Gastrocnemius medialis (tissue), 4 donors: Measurements from ENCODE around the gene SERPINB6. TPM values are rescaled to one million over a fixed set of nuclear protein-coding genes. Genes with fewer than 3 reads are reported as not detected.

ENCODE experiments used
- ATAC-seq, 2 donors: fragments of 150-250 bp; one replicate each; pipeline ENCODE4 v1.9.1; 2016
- DNase-seq, 2 donors: peaks; one replicate each; pipeline ENCODE4 v3.0.0-alpha.2; 2019
- H3K27ac ChIP-seq, 4 donors: fragments of 200-600 bp; sonication (generic); 1 replicate in 1 of 4; 2 replicates in 3 of 4; pipeline ENCODE4 v1.5.1; 2016 to 2018; ENCODE audit warnings: mild to moderate bottlenecking in 2 of 4, moderate library complexity in 1 of 4
- H3K27me3 ChIP-seq, 3 donors: fragments of 200-600 bp; sonication (generic) in 2 of 3; 1 replicate in 1 of 3; 2 replicates in 2 of 3; pipeline versions ENCODE4 v1.5.1 to v1.6.0; 2016 to 2019; ENCODE audit warnings: mild to moderate bottlenecking in 1 of 3, moderate library complexity in 1 of 3
- H3K36me3 ChIP-seq, 2 donors: fragments of 200-600 bp; sonication (generic) in 1 of 2; one replicate each; pipeline ENCODE4 v1.5.1; 2017 to 2018
- H3K4me1 ChIP-seq, 2 donors: fragments of 200-600 bp; sonication (generic) in 1 of 2; one replicate each; pipeline ENCODE4 v1.5.1; 2016 to 2017; ENCODE audit warnings: mild to moderate bottlenecking in 2 of 2
- H3K4me3 ChIP-seq, 4 donors: fragments of 200-600 bp; sonication (generic) in 3 of 4; 1 replicate in 1 of 4; 2 replicates in 3 of 4; pipeline ENCODE4 v1.5.1; 2016 to 2019; ENCODE audit warnings: mild to moderate bottlenecking in 2 of 4
- H3K9me3 ChIP-seq, 3 donors: fragments of 200-600 bp; sonication (generic) in 2 of 3; 1 replicate in 1 of 3; 2 replicates in 2 of 3; pipeline ENCODE4 v1.5.1; 2016 to 2019
- CTCF ChIP-seq, 5 experiments: fragments of 450-650 bp in 3 of 5; fragments of 200-600 bp in 2 of 5; sonication (generic) in 2 of 5; IDR thresholded peaks in 4 of 5; conservative IDR thresholded peaks in 1 of 5; 1 replicate in 4 of 5; 2 replicates in 1 of 5; pipeline ENCODE4 v1.5.1; 2016 to 2019; ENCODE audit warnings: antibody characterized with exemption in 5 of 5, mild to moderate bottlenecking in 3 of 5, moderate library complexity in 3 of 5
- POLR2A ChIP-seq, 2 donors: fragments of 450-650 bp; IDR thresholded peaks; one replicate each; pipeline ENCODE4 v1.6.1; 2017; ENCODE audit warnings: antibody characterized with exemption in 2 of 2, mild to moderate bottlenecking in 2 of 2, moderate library complexity in 2 of 2
- in situ Hi-C, 4 donors: fragments of 200-750 bp; cut with MboI; loops; one replicate each; pipeline versions ENCODE4 v1.15.0 to v1.8.0; 2017; ENCODE audit warnings: low sequenced_read_pairs in 4 of 4
- intact Hi-C: fragments of 100-400 bp; cut with DNase I; formaldehyde crosslinking; loops from one replicate; pipeline ENCODE4 v1.15.1; 2023; ENCODE audit warnings: low total_unique reads
- total RNA-seq, 4 donors: library from RNA; depleted of rRNA; stranded (reverse); fragments of >200 nt; gene quantifications; one replicate each; pipeline versions ENCODE4 v1.1.0 to v1.2.3, GENCODE V29; 2016

Gene SERPINB6
- total RNA-seq, 4 donors from 2014 or later = 114 to 260 (median 189) TPM

GRCh38 chr6:2970753-2971419, 481 bp downstream of the SERPINB6 start:
- in situ Hi-C loops = no loop called here

GRCh38 chr6:2970034-2970685, 1.2 kb downstream of the SERPINB6 start:
- Histone ChIP-seq H3K27ac (peak overlapping the region; percentile 94 to 100 (median 99)), H3K4me3 (peak overlapping the region; percentile 79 to 85 (median 82))
- ATAC-seq = no peak

More at GRCh38 chr6:2970753-2971419, 481 bp downstream of the SERPINB6 start:
- Histone ChIP-seq H3K4me3 (peak overlapping the region; percentile 79 to 85 (median 82)), H3K36me3 (no peaks in the 10 kb centered on the region), H3K4me1 (peaks cover 14 to 26% of the 10 kb centered on the region in 2 donors), H3K9me3 (no peaks in the 10 kb centered on the region), H3K27me3 (no peaks in the 10 kb centered on the region), H3K27ac (peak overlapping the region; percentile 94 to 100 (median 99))
- intact Hi-C loops = loop anchor here (2.0 kb wide), 2 partner anchors 18 kb away; no protein-coding TSS in a partner anchor
- ATAC-seq = peak; percentile 85 to 87
- peak; percentile 64 to 79 for DNase-seq
- TF ChIP-seq POLR2A (IDR thresholded peaks at IDR 0.05) (peak; percentile 75 to 80), CTCF (IDR thresholded peaks at IDR 0.05 in 4 of 5, conservative IDR thresholded peaks at IDR 0.05 in 1 of 5) (peak in 1 of 5 experiments; percentile 12)

GRCh38 chr6:2969549-2969948, 1.8 kb downstream of the SERPINB6 start:
- Histone ChIP-seq H3K4me3 (no peak overlapping the region), H3K27me3 (no peaks in the 10 kb centered on the region), H3K27ac (peak overlapping the region; percentile 94 to 100 (median 99)), H3K4me1 (peaks cover 14 to 26% of the 10 kb centered on the region in 2 donors), H3K9me3 (no peaks in the 10 kb centered on the region), H3K36me3 (no peaks in the 10 kb centered on the region)
- intact Hi-C loops = no loop called here
- no peak for DNase-seq
- in situ Hi-C loops = no loop called here
- no peak for ATAC-seq
- no peak for TF ChIP-seq POLR2A (IDR thresholded peaks at IDR 0.05)
- no peak for TF ChIP-seq CTCF (IDR thresholded peaks at IDR 0.05 in 4 of 5, conservative IDR thresholded peaks at IDR 0.05 in 1 of 5)

More at GRCh38 chr6:2970034-2970685, 1.2 kb downstream of the SERPINB6 start:
- in situ Hi-C loops = no loop called here
- intact Hi-C loops = loop anchor here (2.0 kb wide), 2 partner anchors 17 to 19 kb away; no protein-coding TSS in a partner anchor
- DNase-seq = no peak
- H3K27me3 ChIP-seq = no peaks in the 10 kb centered on the region
- TF ChIP-seq POLR2A (IDR thresholded peaks at IDR 0.05) (no peak), CTCF (IDR thresholded peaks at IDR 0.05 in 4 of 5, conservative IDR thresholded peaks at IDR 0.05 in 1 of 5) (no peak)
- H3K4me1 ChIP-seq = peaks cover 14 to 26% of the 10 kb centered on the region in 2 donors
- H3K36me3 ChIP-seq = no peaks in the 10 kb centered on the region
- H3K9me3 ChIP-seq = no peaks in the 10 kb centered on the region

GRCh38 chr6:2968600-2969135, 2.7 kb downstream of the SERPINB6 start:
- Histone ChIP-seq H3K27me3 (no peaks in the 10 kb centered on the region), H3K4me1 (peaks cover 14 to 31% of the 10 kb centered on the region in 2 donors), H3K4me3 (no peak overlapping the region), H3K9me3 (no peaks in the 10 kb centered on the region), H3K27ac (peak overlapping the region; percentile 94 to 100 (median 99)), H3K36me3 (no peaks in the 10 kb centered on the region)
- intact Hi-C loops = no loop called here
- no peak for DNase-seq
- in situ Hi-C loops = no loop called here
- no peak for TF ChIP-seq POLR2A (IDR thresholded peaks at IDR 0.05)
- TF ChIP-seq CTCF (IDR thresholded peaks at IDR 0.05 in 4 of 5, conservative IDR thresholded peaks at IDR 0.05 in 1 of 5) = no peak
- no peak for ATAC-seq
